GM23338 (cell line): ENCODE measurements around the gene OVAAL. TPM values are rescaled to one million over a fixed set of nuclear protein-coding genes. Genes with fewer than 3 reads are reported as not detected.

Experiments used
- ATAC-seq: fragments of 200-7000 bp; cut with Tn5 transposase; 3 replicates; pipeline ENCODE4 v1.9.1; 2020
- DNase-seq: peaks from one replicate; pipeline ENCODE4 v3.0.0-alpha.2; 2015; ENCODE audit warnings: low spot score
- H2AFZ ChIP-seq: fragments of 200-600 bp; sonication (generic); 2 replicates; pipeline ENCODE4 v1.8.0; 2016; ENCODE audit warnings: antibody characterized with exemption, mild to moderate bottlenecking, moderate library complexity
- H3F3A ChIP-seq: fragments of 200-600 bp; sonication (generic); replicated peaks from 2 replicates; pipeline ENCODE4 v1.8.0; 2017; ENCODE audit warnings: antibody characterized with exemption, mixed run types, low read depth
- H3K27ac ChIP-seq: fragments of 200-600 bp; sonication (generic); 2 replicates; pipeline ENCODE4 v1.6.1; 2016; ENCODE audit warnings: low read depth
- H3K27me3 ChIP-seq: fragments of 200-600 bp; sonication (generic); 2 replicates; pipeline ENCODE4 v1.8.0; 2016; ENCODE audit warnings: mild to moderate bottlenecking, mixed run types, moderate library complexity; ENCODE audit not compliant: insufficient read depth
- H3K36me3 ChIP-seq: fragments of 200-600 bp; sonication (generic); 2 replicates; pipeline ENCODE4 v1.8.0; 2016; ENCODE audit warnings: mild to moderate bottlenecking; ENCODE audit not compliant: insufficient read depth
- H3K4me1 ChIP-seq: fragments of 200-600 bp; sonication (generic); 2 replicates; pipeline ENCODE4 v1.8.0; 2016; ENCODE audit warnings: mild to moderate bottlenecking, moderate library complexity; ENCODE audit not compliant: insufficient read depth
- H3K4me2 ChIP-seq: fragments of 200-600 bp; sonication (generic); 2 replicates; pipeline ENCODE4 v1.7.1; 2017; ENCODE audit warnings: mixed run types
- H3K4me3 ChIP-seq: fragments of 200-600 bp; sonication (generic); 2 replicates; pipeline ENCODE4 v1.6.1; 2016; ENCODE audit warnings: mixed run types
- H3K79me2 ChIP-seq: fragments of 200-600 bp; sonication (generic); replicated peaks from 2 replicates; pipeline ENCODE4 v1.8.0; 2017; ENCODE audit warnings: mild to moderate bottlenecking; ENCODE audit not compliant: insufficient read depth
- H3K9me2 ChIP-seq: fragments of 200-600 bp; sonication (generic); 2 replicates; pipeline ENCODE4 v1.8.0; 2017; ENCODE audit not compliant: insufficient read depth
- H4K20me1 ChIP-seq: fragments of 200-600 bp; sonication (generic); replicated peaks from 2 replicates; pipeline ENCODE4 v1.8.0; 2017; ENCODE audit warnings: mild to moderate bottlenecking; ENCODE audit not compliant: insufficient read depth
- H3K27ac Mint-ChIP-seq: 2 replicates; pipeline ENCODE4 v1.8.0; 2020; ENCODE audit warnings: inconsistent platforms, mild to moderate bottlenecking, moderate library complexity, mixed read lengths
- H3K27me3 Mint-ChIP-seq: 3 replicates; pipeline ENCODE4 v1.8.0; 2022; ENCODE audit warnings: low read depth, mild to moderate bottlenecking, moderate library complexity, mixed read lengths, inconsistent platforms; ENCODE audit not compliant: insufficient read depth, poor library complexity
- H3K36me3 Mint-ChIP-seq: 3 replicates; pipeline ENCODE4 v1.8.0; 2021; ENCODE audit warnings: low read depth, mild to moderate bottlenecking, inconsistent platforms, moderate library complexity, mixed read lengths
- H3K4me1 Mint-ChIP-seq: 3 replicates; pipeline ENCODE4 v1.8.0; 2020; ENCODE audit warnings: mild to moderate bottlenecking, inconsistent platforms, mixed read lengths
- H3K4me3 Mint-ChIP-seq: 3 replicates; pipeline ENCODE4 v1.8.0; 2021; ENCODE audit warnings: moderate library complexity, mild to moderate bottlenecking, inconsistent platforms, mixed read lengths
- H3K9me3 Mint-ChIP-seq: 3 replicates; pipeline ENCODE4 v1.8.0; 2020; ENCODE audit warnings: moderate library complexity, mild to moderate bottlenecking, inconsistent platforms, mixed read lengths
- EZH2 ChIP-seq: fragments of 200-600 bp; sonication (generic); IDR thresholded peaks from one replicate; pipeline ENCODE4 v1.8.0; 2017; ENCODE audit warnings: antibody characterized with exemption, mild to moderate bottlenecking, low read depth; ENCODE audit not compliant: unreplicated experiment
- EZH2phosphoT487 ChIP-seq: fragments of 200-600 bp; sonication (generic); IDR thresholded peaks from one replicate; pipeline ENCODE4 v1.8.1; 2018; ENCODE audit warnings: antibody characterized with exemption; ENCODE audit not compliant: unreplicated experiment
- JUNB ChIP-seq: IDR thresholded peaks from one replicate; pipeline ENCODE4 v1.6.1; 2016; ENCODE audit warnings: antibody characterized with exemption; ENCODE audit not compliant: unreplicated experiment
- NANOG ChIP-seq: IDR thresholded peaks from 2 replicates; pipeline ENCODE4 v1.6.1; 2016; ENCODE audit warnings: antibody characterized with exemption, borderline replicate concordance
- POLR2AphosphoS5 ChIP-seq: IDR thresholded peaks from 2 replicates; pipeline ENCODE4 v1.6.1; 2016; ENCODE audit warnings: antibody characterized with exemption, low read depth
- STAT1 ChIP-seq: IDR thresholded peaks from one replicate; pipeline ENCODE4 v1.6.1; 2016; ENCODE audit warnings: antibody characterized with exemption; ENCODE audit not compliant: unreplicated experiment
- ZNF114 ChIP-seq: fragments of 250-450 bp; sonication (Bioruptor Pico); IDR thresholded peaks from 2 replicates; pipeline ENCODE4 v1.5.0; 2020; ENCODE audit warnings: mild to moderate bottlenecking, moderate library complexity
- ZNF331 ChIP-seq: fragments of 250-450 bp; sonication (Bioruptor Pico); IDR thresholded peaks from 2 replicates; pipeline ENCODE4 v1.5.0; 2020; ENCODE audit warnings: low read depth, mild to moderate bottlenecking, moderate library complexity
- polyA plus RNA-seq: library from polyadenylated mRNA; unstranded; fragments of >200 nt; fragmentation: Nextera tagmentation; extraction: Ambion mirVana; gene quantifications from 2 replicates; pipeline ENCODE4 v1.2.1, GENCODE V29; 2016
- total RNA-seq: library from RNA; depleted of rRNA; stranded (reverse); fragments of >200 nt; shearing (Covaris generic); gene quantifications from 2 replicates; pipeline ENCODE4 v1.2.3, GENCODE V29; 2014
- TF ChIP-seq, protein P1 (sequence below): IDR thresholded peaks from one replicate; pipeline ENCODE4 v1.6.1; 2018; ENCODE audit warnings: antibody characterized with exemption; ENCODE audit not compliant: unreplicated experiment
- TF ChIP-seq, protein P2 (sequence below): IDR thresholded peaks from 2 replicates; pipeline ENCODE4 v1.6.1; 2016; ENCODE audit warnings: antibody characterized with exemption
- TF ChIP-seq, protein P3 (sequence below), 2 experiments: fragments of 200-600 bp in 1 of 2; sonication (generic) in 1 of 2; conservative IDR thresholded peaks; 2 replicates each; pipeline versions ENCODE4 v1.5.1 to v1.6.1; 2016 to 2017; ENCODE audit warnings: antibody characterized with exemption in 2 of 2, low read depth in 2 of 2, mild to moderate bottlenecking in 2 of 2, moderate library complexity in 1 of 2
- TF ChIP-seq, protein P4 (sequence below): fragments of 250-450 bp; sonication (Bioruptor Pico); IDR thresholded peaks from 2 replicates; pipeline ENCODE4 v1.5.0; 2020; ENCODE audit warnings: mild to moderate bottlenecking, moderate library complexity

The OVAAL gene
- total and polyA plus RNA-seq, 2 experiments from 2014 or later = not detected

DNA sequence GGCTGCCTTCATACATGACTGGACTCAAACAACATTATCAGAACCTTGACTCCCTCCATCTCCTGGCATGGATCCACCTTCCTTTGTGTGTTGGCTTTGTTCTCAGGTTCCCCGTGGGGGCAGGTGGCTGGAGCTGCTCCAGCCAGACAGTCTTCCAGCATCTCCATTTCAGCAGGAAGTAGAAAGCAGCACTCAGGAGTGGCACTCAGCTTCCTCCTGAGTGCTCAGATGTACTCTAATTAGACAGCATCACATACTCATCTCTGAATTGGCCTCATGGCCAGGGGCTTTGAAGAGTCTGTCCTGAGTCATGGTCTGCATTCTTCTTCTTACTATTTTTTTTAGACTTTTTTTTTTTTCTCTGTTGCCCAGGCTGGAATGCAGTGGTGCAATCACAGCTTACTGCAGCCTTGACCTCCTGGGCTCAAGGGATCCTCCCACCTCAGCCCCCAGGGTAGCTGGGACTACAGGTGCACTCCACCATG lies 27.9 kb downstream of the OVAAL start (continued):
- TF ChIP-seq, protein P1, sequence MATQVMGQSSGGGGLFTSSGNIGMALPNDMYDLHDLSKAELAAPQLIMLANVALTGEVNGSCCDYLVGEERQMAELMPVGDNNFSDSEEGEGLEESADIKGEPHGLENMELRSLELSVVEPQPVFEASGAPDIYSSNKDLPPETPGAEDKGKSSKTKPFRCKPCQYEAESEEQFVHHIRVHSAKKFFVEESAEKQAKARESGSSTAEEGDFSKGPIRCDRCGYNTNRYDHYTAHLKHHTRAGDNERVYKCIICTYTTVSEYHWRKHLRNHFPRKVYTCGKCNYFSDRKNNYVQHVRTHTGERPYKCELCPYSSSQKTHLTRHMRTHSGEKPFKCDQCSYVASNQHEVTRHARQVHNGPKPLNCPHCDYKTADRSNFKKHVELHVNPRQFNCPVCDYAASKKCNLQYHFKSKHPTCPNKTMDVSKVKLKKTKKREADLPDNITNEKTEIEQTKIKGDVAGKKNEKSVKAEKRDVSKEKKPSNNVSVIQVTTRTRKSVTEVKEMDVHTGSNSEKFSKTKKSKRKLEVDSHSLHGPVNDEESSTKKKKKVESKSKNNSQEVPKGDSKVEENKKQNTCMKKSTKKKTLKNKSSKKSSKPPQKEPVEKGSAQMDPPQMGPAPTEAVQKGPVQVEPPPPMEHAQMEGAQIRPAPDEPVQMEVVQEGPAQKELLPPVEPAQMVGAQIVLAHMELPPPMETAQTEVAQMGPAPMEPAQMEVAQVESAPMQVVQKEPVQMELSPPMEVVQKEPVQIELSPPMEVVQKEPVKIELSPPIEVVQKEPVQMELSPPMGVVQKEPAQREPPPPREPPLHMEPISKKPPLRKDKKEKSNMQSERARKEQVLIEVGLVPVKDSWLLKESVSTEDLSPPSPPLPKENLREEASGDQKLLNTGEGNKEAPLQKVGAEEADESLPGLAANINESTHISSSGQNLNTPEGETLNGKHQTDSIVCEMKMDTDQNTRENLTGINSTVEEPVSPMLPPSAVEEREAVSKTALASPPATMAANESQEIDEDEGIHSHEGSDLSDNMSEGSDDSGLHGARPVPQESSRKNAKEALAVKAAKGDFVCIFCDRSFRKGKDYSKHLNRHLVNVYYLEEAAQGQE = no peak
- TF ChIP-seq, protein P2, sequence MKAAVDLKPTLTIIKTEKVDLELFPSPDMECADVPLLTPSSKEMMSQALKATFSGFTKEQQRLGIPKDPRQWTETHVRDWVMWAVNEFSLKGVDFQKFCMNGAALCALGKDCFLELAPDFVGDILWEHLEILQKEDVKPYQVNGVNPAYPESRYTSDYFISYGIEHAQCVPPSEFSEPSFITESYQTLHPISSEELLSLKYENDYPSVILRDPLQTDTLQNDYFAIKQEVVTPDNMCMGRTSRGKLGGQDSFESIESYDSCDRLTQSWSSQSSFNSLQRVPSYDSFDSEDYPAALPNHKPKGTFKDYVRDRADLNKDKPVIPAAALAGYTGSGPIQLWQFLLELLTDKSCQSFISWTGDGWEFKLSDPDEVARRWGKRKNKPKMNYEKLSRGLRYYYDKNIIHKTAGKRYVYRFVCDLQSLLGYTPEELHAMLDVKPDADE = no peak
- no peak for TF ChIP-seq NANOG
- TF ChIP-seq, protein P3, sequence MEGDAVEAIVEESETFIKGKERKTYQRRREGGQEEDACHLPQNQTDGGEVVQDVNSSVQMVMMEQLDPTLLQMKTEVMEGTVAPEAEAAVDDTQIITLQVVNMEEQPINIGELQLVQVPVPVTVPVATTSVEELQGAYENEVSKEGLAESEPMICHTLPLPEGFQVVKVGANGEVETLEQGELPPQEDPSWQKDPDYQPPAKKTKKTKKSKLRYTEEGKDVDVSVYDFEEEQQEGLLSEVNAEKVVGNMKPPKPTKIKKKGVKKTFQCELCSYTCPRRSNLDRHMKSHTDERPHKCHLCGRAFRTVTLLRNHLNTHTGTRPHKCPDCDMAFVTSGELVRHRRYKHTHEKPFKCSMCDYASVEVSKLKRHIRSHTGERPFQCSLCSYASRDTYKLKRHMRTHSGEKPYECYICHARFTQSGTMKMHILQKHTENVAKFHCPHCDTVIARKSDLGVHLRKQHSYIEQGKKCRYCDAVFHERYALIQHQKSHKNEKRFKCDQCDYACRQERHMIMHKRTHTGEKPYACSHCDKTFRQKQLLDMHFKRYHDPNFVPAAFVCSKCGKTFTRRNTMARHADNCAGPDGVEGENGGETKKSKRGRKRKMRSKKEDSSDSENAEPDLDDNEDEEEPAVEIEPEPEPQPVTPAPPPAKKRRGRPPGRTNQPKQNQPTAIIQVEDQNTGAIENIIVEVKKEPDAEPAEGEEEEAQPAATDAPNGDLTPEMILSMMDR (conservative IDR thresholded peaks at IDR 0.05; ENCODE audit: low read depth in 2 of 2) = no peak
- TF ChIP-seq ZNF331 (CRISPR knock-in tag) = no peak
- no peak for TF ChIP-seq EZH2phosphoT487
- TF ChIP-seq ZNF114 (CRISPR knock-in tag) = no peak
- TF ChIP-seq POLR2AphosphoS5 = no peak
- no peak for TF ChIP-seq STAT1
- no peak for TF ChIP-seq EZH2
- TF ChIP-seq JUNB = no peak

DNA sequence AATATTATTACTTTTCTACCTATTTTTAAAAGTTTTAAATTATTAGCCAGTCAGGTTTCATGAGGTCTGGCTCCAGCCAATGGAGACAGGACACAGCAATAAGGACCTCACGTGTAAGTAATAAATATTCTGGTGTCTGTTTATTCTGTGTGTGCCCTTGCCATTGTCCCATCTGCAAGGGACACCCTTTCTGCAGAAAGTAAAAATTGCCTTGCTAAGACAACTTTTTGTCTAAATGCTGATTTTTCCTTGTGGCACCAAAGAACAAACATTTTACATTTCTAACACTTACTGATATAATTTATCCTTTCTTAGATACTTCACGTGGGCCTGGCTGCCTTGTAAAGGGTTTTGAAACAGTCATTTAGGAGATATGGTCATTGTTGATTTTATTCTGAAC lies 29.4 kb downstream of the OVAAL start:
- Mint-ChIP-seq H3K36me3 (no peaks in the 10 kb centered on the region), H3K27ac (no peak overlapping the region), H3K4me1 (no peaks in the 10 kb centered on the region; the same call in 2 of the 3 replicates), H3K4me3 (no peak overlapping the region), H3K9me3 (peaks cover 6% of the 10 kb centered on the region; the same call in 2 of the 3 replicates), H3K27me3 (no peaks in the 10 kb centered on the region)
- Histone ChIP-seq H3K4me1 (no peaks in the 10 kb centered on the region), H3K36me3 (no peaks in the 10 kb centered on the region), H3K79me2 (no peaks in the 10 kb centered on the region), H4K20me1 (no peaks in the 10 kb centered on the region), H3K4me3 (no peak overlapping the region), H3K27me3 (no peaks in the 10 kb centered on the region), H3K9me2 (0 out of 2 replicates have a peak, but pooled peaks cover 3% of the 10 kb centered on the region), H3K4me2 (no peak overlapping the region), H2AFZ (no peak overlapping the region), H3F3A (no peaks in the 10 kb centered on the region), H3K27ac (no peak overlapping the region)
- DNase-seq (no peak), ATAC-seq (no peak)
- TF ChIP-seq EZH2phosphoT487 = no peak
- TF ChIP-seq, protein P4, sequence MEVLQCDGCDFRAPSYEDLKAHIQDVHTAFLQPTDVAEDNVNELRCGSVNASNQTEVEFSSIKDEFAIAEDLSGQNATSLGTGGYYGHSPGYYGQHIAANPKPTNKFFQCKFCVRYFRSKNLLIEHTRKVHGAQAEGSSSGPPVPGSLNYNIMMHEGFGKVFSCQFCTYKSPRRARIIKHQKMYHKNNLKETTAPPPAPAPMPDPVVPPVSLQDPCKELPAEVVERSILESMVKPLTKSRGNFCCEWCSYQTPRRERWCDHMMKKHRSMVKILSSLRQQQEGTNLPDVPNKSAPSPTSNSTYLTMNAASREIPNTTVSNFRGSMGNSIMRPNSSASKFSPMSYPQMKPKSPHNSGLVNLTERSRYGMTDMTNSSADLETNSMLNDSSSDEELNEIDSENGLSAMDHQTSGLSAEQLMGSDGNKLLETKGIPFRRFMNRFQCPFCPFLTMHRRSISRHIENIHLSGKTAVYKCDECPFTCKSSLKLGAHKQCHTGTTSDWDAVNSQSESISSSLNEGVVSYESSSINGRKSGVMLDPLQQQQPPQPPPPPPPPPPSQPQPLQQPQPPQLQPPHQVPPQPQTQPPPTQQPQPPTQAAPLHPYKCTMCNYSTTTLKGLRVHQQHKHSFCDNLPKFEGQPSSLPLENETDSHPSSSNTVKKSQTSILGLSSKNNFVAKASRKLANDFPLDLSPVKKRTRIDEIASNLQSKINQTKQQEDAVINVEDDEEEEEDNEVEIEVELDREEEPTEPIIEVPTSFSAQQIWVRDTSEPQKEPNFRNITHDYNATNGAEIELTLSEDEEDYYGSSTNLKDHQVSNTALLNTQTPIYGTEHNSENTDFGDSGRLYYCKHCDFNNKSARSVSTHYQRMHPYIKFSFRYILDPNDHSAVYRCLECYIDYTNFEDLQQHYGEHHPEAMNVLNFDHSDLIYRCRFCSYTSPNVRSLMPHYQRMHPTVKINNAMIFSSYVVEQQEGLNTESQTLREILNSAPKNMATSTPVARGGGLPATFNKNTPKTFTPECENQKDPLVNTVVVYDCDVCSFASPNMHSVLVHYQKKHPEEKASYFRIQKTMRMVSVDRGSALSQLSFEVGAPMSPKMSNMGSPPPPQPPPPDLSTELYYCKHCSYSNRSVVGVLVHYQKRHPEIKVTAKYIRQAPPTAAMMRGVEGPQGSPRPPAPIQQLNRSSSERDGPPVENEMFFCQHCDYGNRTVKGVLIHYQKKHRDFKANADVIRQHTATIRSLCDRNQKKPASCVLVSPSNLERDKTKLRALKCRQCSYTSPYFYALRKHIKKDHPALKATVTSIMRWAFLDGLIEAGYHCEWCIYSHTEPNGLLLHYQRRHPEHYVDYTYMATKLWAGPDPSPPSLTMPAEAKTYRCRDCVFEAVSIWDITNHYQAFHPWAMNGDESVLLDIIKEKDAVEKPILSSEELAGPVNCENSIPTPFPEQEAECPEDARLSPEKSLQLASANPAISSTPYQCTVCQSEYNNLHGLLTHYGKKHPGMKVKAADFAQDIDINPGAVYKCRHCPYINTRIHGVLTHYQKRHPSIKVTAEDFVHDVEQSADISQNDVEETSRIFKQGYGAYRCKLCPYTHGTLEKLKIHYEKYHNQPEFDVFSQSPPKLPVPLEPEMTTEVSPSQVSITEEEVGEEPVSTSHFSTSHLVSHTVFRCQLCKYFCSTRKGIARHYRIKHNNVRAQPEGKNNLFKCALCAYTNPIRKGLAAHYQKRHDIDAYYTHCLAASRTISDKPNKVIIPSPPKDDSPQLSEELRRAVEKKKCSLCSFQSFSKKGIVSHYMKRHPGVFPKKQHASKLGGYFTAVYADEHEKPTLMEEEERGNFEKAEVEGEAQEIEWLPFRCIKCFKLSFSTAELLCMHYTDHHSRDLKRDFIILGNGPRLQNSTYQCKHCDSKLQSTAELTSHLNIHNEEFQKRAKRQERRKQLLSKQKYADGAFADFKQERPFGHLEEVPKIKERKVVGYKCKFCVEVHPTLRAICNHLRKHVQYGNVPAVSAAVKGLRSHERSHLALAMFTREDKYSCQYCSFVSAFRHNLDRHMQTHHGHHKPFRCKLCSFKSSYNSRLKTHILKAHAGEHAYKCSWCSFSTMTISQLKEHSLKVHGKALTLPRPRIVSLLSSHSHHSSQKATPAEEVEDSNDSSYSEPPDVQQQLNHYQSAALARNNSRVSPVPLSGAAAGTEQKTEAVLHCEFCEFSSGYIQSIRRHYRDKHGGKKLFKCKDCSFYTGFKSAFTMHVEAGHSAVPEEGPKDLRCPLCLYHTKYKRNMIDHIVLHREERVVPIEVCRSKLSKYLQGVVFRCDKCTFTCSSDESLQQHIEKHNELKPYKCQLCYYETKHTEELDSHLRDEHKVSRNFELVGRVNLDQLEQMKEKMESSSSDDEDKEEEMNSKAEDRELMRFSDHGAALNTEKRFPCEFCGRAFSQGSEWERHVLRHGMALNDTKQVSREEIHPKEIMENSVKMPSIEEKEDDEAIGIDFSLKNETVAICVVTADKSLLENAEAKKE (CRISPR knock-in tag) = no peak
